HL-60 (cell line): ENCODE measurements around the gene FAM78A.
"Not testable (repeated sequence)": the region's sequence is repeated elsewhere in the genome, so short reads cannot be mapped to it uniquely, and the experiment has no call there.

Source experiments
- GABPA ChIP-seq: IDR thresholded peaks from 2 replicates; pipeline ENCODE4 v1.6.1; 2012; ENCODE audit warnings: low read depth
- POLR2AphosphoS5 ChIP-seq: IDR thresholded peaks from 2 replicates; pipeline ENCODE4 v1.6.1; 2012; ENCODE audit warnings: low read depth
- SPI1 ChIP-seq: IDR thresholded peaks from 2 replicates; pipeline ENCODE4 v1.6.1; 2012; ENCODE audit warnings: low read depth, mild to moderate bottlenecking, borderline replicate concordance
- TF ChIP-seq, protein P1 (sequence below): IDR thresholded peaks from one replicate; pipeline ENCODE4 v1.5.1; 2011; ENCODE audit warnings: low read length, control low read depth, inconsistent platforms; ENCODE audit not compliant: insufficient read depth
- TF ChIP-seq, protein P2 (sequence below): IDR thresholded peaks from 2 replicates; pipeline ENCODE4 v1.6.1; 2012; ENCODE audit warnings: low read depth; ENCODE audit not compliant: insufficient replicate concordance

DNA sequence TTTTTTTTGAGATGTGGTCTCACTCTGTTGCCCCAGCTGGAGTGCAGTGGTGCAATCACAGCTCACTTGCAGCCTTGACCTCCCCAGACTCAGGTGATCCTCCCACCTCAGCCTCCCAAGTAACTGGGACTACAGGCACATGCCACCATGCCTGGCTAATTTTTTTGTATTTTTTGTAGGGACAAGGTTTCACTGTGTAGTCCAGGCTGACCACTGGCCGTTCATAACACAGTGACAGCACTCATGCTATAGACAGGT lies 5.4 kb downstream of the FAM78A start:
- TF ChIP-seq, protein P1, sequence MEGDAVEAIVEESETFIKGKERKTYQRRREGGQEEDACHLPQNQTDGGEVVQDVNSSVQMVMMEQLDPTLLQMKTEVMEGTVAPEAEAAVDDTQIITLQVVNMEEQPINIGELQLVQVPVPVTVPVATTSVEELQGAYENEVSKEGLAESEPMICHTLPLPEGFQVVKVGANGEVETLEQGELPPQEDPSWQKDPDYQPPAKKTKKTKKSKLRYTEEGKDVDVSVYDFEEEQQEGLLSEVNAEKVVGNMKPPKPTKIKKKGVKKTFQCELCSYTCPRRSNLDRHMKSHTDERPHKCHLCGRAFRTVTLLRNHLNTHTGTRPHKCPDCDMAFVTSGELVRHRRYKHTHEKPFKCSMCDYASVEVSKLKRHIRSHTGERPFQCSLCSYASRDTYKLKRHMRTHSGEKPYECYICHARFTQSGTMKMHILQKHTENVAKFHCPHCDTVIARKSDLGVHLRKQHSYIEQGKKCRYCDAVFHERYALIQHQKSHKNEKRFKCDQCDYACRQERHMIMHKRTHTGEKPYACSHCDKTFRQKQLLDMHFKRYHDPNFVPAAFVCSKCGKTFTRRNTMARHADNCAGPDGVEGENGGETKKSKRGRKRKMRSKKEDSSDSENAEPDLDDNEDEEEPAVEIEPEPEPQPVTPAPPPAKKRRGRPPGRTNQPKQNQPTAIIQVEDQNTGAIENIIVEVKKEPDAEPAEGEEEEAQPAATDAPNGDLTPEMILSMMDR = not testable (repeated sequence)
- TF ChIP-seq GABPA, POLR2AphosphoS5, SPI1: not testable (repeated sequence)
- TF ChIP-seq, protein P2, sequence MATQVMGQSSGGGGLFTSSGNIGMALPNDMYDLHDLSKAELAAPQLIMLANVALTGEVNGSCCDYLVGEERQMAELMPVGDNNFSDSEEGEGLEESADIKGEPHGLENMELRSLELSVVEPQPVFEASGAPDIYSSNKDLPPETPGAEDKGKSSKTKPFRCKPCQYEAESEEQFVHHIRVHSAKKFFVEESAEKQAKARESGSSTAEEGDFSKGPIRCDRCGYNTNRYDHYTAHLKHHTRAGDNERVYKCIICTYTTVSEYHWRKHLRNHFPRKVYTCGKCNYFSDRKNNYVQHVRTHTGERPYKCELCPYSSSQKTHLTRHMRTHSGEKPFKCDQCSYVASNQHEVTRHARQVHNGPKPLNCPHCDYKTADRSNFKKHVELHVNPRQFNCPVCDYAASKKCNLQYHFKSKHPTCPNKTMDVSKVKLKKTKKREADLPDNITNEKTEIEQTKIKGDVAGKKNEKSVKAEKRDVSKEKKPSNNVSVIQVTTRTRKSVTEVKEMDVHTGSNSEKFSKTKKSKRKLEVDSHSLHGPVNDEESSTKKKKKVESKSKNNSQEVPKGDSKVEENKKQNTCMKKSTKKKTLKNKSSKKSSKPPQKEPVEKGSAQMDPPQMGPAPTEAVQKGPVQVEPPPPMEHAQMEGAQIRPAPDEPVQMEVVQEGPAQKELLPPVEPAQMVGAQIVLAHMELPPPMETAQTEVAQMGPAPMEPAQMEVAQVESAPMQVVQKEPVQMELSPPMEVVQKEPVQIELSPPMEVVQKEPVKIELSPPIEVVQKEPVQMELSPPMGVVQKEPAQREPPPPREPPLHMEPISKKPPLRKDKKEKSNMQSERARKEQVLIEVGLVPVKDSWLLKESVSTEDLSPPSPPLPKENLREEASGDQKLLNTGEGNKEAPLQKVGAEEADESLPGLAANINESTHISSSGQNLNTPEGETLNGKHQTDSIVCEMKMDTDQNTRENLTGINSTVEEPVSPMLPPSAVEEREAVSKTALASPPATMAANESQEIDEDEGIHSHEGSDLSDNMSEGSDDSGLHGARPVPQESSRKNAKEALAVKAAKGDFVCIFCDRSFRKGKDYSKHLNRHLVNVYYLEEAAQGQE = not testable (repeated sequence)
